ENCODE data around the gene GHITM.
"Not testable (repeated sequence)": the region's sequence is repeated elsewhere in the genome, so short reads cannot be mapped to it uniquely, and the experiment has no call there.

Gene GHITM, protein sequence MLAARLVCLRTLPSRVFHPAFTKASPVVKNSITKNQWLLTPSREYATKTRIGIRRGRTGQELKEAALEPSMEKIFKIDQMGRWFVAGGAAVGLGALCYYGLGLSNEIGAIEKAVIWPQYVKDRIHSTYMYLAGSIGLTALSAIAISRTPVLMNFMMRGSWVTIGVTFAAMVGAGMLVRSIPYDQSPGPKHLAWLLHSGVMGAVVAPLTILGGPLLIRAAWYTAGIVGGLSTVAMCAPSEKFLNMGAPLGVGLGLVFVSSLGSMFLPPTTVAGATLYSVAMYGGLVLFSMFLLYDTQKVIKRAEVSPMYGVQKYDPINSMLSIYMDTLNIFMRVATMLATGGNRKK

DNA sequence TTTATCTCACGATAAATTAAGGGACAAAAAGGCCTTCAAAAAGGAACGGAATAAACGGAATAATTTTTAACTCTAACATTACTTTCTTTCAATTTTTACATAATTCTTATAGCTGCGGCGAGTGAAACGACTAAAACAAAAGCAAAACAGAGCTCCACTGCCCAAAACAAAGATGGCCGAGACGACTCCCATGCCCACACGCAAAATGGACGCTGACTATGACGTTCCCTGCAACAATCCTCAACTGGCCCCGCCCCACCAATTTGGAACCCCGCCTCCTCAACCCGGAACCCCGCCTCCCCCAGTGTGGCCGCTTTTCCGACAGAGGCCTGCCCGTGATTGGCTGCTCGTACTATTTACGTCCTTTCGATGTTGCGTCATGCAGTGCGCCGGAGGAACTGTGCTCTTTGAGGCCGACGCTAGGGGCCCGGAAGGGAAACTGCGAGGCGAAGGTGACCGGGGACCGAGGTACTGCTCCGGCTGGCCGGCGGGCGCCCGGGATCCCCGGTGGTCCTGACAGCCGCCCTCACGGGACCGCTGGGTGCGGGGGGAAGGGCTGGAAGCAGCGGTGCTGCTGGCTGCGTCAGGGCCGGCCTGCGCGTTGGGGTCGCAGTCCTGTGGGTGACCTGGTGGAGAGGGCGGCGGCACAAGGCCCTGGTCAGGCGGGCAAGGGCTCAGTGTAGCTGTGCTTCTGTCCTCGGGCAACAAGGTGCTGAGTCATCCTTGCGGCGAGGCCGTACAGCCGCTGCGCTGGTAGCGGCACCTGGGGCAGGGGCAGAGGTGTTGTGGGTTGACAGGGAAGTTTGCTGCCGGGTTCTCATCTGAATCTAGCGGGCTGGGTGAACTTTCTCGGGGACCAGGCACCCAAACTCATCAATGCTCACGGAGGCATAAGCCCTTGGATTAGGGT lies at the start of gene GHITM:
GHITM (plus strand) TSS at position 384 of the 910 bp plus-strand sequence. CDS start 1,992 bp downstream, outside the sequence.
- DNase-seq, result peak; percentile 86

DNA sequence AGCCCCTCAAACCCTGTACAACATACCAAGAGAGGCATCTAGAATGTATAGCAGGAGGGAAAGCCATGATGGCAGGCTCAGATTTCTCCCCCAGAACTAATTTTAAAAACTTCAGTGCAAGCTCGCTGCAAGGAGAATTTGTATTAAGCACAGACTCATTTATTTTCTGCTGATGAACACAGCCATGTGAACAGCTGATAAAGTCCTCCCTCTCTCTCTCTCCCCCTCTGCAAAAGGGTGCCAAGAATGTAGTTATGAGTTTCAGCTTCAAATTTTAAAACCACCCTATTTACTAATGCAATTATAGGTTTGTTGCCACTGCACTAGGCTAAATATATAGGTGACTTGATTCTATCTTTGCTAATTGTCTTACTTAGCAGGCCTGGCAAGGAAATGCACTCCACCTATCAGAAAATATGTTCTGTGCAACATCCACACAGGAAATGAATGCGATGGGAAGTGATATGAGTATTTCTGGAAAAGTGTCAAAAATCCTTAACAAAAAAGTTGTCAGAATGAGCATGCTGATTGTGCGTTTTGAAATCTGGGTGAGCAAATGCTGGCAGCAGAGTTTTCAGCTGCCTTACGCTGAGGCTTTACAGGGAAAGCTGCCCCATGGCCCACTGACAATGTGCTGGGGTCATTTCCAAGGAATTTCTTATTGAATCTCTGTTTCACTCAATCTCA lies 43.4 kb upstream of the GHITM start:
- no peak for DNase-seq

DNA sequence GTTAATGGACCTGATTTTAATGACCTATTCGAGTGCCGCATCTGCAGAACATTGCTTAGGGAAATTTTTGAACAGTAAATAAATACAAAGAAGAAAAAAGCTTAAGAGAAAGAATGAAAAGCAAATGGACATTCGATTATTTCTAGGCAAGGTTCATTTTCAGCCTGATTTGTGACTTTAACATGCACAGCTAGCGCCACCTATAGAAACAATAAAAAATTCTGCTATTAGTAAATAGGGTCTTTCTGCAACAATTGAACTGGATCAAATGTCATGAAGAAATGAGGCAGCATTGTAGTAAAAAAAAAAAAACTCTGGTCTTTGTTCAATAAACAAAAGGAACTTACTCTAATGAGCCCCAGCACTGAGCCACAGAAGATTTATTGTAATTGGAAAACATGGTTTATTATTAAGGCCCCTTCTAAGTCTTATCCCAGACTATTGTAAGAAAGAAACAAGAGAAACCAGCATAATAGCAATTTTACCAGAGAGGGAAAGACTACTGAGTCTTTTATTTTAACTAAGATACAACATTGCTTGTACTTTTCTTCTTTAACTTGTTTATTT lies 41.4 kb upstream of the GHITM start:
- peak; percentile 34 for DNase-seq

DNA sequence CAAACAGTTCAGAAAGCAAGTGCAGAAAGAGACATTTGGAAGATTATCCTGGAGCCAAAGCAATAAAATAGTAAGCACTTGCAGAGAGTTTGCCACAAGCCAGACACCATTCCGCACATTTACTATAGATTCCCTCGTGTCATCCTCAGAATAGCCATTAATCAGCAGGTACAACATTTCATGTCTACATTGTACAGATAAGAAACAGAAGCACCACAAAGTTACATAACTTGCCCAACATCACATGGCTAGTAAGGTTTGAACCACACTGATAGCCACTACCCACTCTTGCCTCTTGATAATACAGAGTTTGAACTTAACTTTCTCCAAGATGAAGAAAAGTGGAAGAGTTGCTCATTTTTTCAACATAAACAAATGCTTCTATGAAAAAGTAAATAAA lies 40.6 kb upstream of the GHITM start:
- no peak for DNase-seq

DNA sequence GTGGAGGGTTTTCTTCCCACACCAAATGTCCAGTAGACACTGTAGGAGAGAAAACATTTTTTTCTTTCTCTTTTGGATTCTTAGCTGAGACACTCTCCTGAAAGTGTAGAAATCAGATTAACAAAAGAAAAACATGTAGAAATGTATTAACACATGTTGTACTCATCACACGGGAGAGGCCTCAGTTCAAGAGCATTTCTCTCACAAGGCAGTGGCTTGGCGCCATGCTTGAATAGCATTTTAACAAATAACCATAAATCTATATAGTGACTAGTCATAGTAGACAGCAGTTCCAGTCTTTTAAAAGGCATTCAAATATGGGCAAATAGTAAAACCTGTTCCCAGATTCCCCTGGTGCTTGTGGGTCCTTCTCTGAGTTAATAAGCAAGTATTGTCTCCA lies 38.3 kb upstream of the GHITM start:
- no peak for DNase-seq

DNA sequence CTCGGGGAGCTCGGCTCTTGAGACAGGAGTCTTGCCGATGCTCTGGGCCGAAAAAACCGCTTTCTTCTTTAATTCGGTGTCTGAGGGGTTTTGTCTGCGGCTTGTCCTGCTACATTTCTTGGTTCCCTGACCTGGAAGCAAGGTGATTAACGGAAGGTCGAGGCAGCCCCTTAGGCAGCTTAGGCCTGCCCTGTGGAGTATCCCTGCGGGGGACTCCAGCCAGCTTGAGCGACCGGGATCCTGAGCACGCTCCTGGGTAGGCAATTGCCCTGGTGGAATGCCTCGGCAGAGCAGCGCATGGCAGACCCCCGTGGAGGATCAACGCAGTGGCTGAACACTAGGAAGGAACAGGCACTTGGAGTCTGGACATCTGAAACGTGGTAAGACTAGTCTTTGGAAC lies 30.5 kb upstream of the GHITM start:
- no peak for DNase-seq

DNA sequence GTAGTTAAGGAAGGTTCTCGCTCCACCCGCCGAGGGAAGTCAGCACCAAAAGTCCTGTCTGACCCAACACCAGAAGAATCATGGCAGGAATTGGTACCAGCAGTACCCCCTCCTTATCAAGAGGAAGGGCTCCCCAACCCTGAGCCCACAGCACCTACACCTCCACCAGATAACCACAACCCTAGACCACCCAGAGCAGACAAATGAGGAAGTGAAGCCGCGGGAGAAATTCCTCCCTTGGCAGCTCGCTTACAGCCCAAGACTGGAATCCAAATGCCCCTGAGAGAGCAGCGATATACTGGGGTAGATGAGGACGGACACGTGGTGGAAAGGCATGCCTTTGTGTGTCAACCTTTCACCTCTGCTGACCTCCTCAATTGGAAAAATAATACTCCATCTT lies 29.5 kb upstream of the GHITM start:
- not testable (repeated sequence) for DNase-seq

DNA sequence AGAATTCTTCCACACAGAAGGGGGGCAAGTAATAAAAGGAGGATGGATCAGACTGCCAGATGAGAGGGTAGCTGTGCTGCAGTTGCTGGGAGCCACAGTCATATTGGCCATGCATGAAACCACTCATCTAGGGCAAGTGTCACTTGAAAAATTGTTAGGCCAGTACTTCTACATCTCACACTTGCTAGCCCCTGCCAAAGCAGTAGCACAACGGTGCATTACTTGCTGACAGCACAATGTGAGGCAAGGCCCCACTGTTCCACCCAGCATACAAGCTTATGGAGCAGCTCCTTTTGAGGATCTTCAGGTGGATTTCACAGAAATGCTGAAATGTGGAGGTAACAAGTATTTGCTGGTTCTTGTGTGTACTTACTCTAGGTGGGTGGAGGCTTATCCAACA lies 25.8 kb upstream of the GHITM start:
- DNase-seq, result not testable (repeated sequence)

DNA sequence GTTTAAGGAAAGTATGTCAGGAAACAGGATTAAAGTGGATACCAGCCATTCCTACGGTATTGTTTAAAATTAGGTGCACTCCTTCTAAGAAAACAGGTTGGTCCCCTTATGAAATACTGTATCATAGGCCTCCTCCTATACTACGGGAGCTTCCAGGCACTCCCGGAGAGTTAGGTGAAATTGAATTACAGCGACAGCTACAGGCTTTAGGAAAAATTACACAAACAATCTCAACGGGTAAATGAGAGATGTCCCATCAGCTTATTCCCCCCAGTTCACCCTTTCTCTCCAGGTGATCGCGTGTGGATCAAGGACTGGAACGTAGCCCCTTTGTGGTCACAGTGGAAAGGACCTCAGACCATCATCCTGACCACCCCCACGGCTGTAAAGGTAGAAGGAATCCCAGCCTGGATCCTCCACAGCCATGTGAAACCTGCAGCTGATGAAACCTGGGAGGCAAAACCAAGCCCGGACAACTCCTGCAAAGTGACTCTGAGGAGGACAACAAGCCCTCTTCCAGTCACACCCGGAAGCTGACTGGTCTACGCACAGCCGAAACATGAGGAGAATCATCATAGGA lies 25.1 kb upstream of the GHITM start:
- no peak for DNase-seq

DNA sequence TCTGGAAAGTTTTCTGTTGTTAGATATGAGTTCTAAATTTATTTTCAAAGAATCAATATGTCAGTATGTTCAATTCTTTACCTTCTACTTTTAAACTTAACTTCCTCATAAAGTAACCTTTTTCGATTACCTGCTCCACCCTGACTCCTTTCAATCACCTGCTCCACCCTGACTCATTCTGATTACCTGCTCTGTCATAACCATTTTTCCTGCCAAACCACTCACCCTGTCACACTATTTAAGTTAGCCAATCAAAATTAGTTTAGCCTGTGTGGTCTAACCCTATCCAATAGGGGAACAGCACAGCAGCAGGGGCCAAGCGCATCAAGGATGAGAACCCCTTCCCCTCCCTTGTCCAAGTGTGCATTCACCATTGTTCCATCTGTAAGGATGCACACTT lies 22.1 kb upstream of the GHITM start:
- not testable (repeated sequence) for DNase-seq

DNA sequence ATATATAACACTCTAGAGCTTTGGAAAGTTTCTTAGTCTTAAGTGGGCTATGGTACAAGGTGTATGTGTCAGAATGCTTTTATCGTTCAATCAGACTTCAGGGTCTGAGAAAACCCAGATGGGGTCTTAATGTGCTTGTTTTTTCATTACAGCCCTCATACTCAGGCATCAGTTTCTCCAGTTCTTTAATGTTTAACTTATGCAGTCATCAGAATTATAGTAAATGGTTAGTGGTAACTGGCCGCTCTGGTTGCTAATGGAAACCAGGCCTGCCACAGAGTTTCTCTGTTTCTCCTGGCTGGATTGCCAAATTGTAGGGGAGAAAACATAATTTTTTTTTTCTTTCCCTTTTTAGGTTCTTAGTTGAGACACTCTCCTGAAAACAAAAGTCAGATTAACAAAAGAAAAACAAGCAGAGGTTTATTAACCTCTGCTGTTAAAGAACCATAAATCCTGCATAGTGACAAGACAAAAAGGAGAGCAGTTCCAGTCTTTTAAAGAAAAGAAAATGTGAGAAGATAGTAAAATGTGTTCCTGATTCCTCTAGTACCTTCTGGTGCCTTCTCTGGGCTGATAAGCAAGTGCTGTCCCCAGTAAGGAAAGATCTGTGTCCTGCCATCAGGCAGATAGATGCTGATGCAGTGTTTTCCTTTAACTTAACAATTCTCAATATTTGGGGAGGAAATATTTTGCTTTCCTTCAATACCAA lies 21.5 kb upstream of the GHITM start:
- DNase-seq, result no peak

DNA sequence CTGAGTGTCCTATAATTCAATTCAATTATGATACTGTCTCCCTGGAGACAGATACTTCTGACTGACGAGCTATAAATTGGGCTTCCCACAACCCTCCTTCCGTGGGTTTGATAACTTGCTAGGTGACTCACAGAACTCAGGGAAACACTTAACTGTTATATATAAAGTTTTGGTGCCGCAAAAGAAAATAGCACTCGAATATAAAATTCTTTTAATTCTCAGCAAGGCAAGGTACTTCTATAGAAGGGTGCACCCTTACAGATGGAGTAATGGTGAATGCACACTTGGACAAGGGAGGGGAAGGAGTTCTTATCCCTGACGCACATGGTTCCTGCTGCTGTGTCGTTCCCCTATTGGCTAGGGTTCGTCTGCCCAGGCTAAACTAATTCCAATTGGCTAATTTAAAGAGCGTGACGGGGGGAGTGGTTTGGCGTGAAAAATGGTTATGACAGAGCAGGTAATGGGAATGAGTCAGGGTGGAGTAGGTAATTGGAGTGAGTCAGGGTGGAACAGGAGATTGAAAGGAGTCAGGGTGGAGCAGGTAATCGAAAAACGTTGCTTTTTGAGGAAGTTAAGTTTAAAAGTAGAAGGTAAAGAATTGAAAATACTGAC lies 20.8 kb upstream of the GHITM start:
- DNase-seq, result no peak

DNA sequence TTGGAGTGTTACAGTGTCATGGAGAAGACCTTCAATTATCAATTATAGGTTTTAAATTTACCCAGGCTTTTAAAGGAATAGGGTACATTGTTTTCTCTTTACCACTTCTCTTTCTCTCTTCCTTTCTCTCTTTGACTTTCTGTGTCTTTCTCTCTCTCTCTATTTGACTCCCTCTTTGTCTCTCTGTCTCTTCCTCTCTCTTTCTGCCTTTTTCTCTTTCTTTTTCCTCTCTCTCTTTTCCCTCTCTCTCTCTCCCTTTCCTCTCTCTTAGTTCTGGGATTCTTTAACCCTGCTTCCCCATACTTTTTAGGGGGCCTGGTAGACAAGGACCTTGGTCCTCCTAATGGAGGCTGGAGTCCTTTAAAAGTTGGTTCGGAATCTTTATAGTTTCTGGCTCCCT lies 15.9 kb upstream of the GHITM start:
- DNase-seq, result no peak

DNA sequence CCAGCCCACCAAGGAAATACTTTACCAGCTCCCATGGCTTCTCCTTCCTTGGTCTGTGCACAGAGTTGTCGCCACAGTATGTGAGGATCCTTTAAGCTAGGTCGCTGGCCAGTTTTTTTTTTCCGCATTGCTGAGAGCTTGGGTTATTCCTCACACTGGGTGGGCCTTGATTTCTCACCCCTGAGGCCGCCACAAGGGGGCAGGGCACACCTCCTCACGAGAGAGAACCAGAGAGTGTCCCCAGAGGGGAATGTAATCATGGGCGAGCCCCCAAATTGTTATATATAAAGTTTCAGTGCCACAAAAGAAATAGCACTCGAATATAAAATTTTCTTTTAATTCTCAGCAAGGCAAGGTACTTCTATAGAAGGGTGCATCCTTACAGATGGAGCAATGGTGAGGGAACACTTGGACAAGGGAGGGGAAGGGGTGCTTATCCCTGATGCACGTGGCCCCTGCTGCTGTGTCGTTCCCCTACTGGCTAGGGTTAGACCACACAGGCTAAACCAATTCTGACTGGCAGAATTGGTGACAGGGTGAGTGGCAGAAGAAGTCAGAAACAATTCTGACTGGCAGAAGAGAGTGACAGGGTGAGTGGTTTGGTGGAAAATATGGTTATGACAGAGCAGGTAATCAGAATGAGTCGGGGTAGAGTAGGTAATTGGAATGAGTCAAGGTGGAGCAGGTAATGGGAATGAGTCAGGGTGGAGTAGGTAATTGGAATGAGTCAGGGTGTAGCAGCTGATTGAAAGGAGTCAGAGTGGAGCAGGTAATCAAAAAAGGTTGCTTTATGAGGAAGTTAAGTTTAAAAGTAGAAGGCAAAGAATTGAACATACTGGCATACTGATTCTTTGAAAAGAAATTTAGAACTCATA lies 13.2 kb upstream of the GHITM start:
- DNase-seq, result not testable (repeated sequence)

DNA sequence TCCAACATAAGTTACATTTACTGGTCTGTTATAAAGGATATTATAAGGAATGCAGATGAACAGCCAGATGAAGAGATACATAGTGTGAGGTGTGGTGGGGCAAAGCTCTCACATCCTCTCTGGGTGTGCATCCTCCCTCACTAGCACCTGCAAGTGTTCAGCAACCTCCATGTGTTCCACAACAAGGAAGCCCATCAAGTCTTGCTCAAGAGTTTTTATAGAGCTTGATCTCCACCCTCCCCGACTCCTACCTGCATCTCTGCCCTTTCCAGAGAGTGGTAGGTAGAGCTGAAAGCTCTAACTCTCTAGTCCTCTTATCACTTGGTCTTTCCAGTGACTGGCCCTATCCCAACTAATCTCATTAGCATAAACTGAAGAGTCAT lies 12.5 kb upstream of the GHITM start:
- no peak for DNase-seq

DNA sequence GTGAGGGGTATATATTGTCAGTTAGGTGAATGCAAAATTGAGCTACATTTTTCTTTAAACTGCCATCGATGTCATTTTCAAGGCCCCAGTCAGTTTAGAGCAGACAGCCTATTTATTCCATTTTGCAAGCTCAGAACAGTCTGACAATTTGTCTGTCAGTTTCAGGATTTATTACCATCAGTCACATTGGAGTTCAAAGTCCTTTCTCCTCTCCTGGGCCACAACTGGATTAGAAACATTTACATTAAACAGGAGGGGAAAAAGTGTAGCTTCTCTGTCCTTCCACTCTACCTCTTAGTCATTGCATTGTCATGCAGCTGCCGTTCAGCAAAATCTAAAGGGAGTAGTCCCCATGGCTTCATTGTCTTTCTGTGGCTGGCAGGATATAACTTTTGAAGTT lies 3.5 kb upstream of the GHITM start:
- no peak for DNase-seq

DNA sequence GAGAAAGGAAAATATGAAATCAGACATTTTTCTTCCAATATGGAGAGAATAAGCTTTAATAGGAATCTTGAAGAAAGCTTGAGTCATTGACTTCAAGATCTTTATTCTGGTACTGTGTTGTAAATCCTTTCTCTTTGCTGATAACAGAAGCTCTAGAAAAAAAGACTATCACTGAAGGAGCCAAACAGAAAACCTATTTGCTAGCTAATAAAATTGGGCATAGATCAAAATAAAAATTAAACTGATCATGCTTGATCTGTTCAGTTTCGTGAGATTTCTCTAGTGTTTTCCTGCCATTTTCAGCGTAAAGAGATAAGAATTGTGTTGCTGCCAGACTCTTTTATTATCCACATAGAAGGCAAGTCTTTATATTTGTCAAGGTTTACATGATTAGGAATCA lies 1.5 kb upstream of the GHITM start:
- DNase-seq, result no peak

DNA sequence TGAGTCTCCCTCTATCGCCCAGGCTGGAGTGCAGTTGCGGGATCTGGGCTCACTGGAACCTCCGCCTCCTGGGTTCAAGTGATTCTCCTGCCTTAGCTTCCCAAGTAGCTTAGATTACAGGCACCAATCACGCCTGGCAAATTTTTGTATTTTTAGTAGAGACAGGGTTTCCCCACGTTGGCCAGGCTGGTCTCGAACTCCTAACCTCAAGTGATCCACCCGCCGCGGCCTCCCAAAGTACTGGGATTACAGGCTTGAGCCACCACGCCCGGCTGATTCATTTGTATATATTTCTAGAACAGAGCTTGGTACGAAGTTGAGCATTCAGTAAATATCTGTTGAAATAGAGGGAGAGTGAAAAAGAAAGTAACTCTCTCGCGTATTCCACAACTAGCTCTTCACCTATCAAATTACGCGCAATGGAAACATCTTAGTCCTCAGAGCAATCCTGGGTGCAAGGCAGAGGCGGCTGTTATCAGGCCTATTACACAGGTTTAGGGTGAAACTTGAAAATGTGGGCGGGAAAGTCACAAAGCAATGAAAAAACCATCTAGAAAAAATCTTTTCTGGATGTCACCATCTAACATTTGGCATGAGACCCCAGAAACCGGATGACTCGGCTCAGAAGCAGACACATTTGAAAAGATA lies 707 bp upstream of the GHITM start:
- no peak for DNase-seq

DNA sequence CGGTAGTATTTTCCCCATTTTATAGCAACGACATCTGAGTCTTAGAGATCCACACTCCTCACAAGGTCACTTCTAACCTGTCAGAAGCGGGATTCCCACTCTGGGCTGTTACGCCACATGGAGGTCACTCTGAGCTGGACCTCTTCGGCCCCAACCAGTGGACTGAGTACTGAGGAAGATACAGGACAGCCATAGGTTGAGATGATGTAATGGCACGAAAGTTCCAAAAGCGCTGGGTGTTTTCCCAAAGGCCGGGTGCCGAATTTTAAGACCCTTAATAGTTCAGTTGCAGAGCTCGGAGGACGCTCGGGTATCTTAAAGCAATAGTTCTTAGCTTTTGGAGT lies 699 bp downstream of the GHITM start:
- DNase-seq, result no peak

DNA sequence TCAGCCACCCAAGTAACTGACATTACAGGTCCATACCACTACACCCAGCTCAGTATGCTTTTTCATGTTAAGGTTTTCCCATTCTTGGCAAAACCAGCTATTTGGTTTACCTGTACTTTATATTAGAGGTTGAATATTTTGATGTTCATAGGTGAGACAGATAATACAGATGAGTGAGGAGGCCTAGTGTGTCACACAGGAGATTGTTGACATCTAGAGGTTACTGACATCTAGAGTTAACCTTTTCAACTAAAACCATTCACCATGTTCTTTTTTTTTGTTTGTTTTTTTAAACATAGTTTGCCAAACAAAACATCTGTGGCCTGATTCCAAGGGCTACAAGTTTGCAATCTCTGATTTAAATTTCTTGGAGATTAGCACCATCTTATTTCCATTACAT lies 8.0 kb downstream of the GHITM start:
- no peak for DNase-seq
